GM21619 (cell line): ENCODE measurements around the gene RASL10A.

Experiments used
- ATAC-seq: cut with Tn5 transposase; IDR thresholded peaks from one replicate; pipeline ENCODE4 v1.9.1; 2021; ENCODE audit not compliant: unreplicated experiment

The RASL10A gene

DNA sequence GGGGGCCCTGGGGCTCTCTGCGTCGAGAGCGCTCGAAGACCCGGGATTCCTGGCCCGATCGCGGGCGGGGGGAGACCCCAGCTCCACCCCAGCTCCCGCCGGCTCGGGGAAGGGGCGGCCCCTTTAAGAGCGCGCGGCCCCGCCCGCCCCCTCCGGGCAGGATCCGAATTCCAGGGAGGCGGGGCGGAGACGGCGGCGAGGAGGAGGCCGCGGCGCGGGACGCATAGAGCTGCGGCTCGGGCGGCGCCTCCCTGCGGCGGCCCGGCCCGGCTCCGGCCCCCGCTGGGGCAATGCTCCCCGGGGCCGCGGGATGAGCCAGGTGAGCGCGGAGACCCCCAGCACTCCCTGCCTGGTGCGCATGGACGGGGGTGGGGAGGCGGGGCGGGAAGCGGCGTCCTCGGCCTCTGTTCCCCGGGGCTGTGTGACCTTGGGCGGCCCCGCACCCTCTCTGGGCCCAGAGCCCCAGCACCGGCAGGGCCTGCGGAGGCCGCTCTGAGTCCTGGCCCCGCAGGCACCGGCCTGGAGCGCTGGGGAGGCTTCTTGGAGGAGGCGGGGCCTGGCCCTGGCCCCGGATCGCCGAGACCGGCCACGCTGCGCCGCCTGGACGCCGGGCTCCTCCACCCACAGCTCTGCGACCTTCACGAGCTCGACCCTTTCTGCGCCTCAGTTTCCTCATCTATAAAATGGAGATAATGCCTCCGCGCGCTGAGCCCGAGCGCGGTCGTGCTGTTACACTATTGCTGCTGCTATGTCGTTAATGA is 8.5 kb downstream of the RASL10A start:
- no peak for ATAC-seq

DNA sequence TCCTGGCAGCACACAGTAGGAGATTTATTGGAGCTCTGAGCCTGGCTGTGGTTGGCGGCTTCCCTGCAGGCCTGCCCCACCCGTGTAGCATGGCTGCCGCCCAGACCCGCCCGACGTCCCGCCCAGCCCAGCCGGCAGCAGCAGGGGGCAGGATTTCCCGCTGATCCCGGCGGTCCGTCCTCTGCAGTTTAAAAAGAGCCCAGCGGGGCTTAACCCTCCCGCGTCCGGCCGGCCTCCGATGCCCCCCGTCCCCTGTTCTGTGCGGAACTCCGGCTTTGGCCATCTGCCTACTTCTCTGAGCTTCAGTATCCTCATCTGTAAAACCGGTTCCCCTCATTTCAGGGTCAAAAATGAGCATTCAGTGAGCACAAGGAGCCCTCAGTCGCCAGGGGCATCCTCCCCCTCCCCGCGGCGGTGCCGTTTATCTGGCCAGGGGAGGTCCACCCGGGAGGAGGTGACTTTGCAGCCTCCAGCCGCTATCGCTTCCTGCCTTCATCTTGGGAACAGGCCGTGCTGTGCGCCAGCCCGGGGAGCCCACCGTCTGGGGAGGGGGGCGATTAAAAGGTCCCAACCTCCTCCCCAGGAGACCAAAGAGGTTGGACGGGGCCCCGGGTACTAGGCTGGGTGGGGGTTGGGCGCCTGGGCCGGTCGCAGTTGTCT is 9.2 kb downstream of the RASL10A start, which contains the start of gene GAS2L1:
Gene GAS2L1 (plus strand): TSS at position 476 of the 660 bp plus-strand sequence. CDS start 1,456 bp downstream, outside the sequence.
- no peak for ATAC-seq

DNA sequence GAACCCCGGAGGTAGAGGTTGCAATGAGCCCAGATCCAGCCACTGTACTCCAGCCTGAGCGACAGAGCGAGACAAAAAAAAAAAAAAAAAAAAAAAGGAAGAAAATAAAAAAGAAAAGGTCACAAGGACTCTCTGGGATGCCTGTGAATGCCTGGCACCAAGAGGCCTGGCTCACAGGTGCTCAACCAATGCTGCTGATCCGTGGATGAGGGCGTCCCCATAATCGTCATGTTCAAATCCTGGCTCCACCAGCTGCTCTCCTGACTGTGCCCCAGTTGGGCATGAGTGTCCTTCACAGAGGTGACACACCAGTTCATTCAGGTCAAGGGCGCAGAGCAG is 9.7 kb downstream of the RASL10A start:
- no peak for ATAC-seq

DNA sequence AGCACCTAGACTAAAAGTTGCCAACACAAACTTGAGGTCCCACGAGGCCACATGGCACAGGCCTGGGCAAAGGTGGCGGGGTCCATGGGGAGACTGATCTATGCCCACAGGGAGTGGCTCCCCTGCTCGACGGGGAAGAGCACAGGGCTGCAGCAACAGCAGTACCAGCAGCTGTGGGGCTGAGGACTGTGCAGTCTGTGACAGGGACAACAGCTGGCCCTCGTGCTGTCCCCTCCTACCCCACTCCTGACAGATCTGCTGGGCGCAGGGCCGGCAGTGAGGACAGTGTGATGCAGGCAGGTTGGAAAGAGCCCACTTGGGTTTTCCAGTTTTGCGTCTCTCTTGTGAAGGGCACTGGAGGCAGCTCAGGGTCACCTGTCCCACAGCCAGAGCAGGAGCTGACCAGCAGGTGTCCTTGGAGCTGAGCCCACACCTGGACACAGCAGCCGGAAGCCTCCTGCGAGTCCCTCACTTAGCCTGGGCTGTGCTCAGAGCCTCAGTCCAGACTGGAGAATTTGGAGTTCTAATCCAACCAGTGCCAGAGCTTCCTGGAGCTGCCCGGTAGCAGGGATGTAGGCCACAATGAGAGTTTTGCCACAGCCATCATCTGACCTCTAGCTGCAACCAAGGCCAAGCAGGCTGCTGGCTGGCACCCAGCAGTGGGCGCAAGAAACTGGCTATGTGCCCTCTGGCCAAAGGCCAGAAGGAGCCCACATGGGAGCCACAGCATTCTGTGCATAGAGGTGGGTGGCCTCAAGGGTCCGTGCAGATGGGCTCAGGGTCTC is 12.6 kb downstream of the RASL10A start:
- no peak for ATAC-seq

DNA sequence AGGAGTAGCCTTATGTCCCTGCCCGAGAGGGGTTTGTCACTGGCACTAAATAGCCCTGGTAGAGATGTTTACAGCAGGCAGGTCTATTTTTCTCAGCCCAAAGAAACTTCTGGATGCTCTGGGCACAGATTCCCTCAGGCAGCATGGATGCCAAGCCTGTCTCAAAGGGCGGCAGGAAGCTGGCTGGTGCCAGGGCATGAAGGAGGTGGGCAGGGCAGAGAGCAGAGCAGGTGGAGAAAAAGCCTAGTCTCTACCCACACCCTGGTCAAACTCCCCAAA is 13.2 kb downstream of the RASL10A start:
- no peak for ATAC-seq

DNA sequence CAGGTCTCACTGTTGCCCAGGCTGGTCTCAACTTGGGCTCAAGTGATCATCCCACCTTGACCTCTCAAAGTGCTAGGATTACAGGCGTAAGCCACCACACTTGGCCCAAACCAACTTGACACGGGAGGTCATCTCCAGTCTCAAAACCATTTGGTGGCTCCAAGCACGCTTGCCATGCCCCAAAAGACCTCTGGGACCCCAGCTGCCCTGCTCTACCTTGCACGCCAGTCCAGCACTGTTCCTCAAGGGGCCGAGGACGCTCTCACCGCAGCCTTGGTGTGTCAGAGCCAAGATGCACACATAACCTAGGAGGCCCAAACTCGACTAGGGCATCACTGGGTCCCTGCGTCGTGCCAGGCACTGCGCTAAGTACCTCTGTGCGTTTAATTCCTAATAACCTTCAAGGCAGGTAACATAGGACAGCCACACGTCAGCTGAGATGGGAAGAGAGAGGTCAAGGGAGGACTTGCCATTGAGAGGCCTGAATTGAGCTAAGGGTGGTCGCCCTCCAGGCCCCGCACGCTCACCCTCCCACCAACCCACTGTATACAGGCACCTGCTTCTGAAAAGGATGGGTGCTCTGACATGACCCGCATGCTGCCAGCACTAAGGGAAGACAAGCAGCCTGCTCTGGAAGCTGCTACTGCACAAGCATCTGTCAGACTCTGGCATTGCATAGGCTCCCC is 13.6 kb downstream of the RASL10A start:
- no peak for ATAC-seq

DNA sequence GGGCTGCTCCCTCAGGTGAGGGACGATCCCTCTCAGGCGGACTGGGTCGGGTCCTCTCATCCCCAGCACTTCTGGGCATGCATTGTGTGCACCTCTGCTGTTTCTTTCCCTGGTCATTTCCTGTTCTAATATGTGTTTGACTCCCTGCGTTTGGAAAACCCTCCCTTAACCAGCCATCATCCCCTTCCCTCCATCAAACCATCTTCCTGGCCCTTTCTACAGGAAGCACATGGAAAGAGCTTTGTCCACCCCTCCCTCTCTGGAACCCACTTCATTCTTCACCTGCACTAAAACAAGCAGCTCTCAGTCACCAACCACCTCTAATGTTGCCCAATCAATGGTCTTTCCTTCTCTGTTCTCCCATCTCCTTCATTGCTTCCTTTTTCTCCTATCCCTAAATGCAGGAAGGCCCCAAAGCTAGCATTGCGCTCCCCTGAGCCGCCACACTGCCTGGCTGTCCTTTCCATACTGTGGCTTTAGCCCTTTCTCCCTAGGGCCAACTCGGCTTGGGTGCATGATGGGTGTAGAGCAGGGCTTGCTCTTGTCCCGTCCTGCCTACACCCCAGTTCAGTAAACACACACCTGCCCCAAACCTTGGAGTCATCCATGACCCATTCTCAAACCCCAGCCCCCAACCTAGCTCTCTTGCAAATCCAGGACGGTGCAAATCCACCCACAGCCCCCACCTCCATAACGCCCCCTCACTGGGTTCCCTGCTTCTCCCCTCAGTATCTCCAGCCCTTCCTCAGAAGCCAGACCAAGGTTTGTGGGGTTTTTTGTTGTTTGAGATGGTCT is 14.5 kb downstream of the RASL10A start:
- ATAC-seq = no peak

DNA sequence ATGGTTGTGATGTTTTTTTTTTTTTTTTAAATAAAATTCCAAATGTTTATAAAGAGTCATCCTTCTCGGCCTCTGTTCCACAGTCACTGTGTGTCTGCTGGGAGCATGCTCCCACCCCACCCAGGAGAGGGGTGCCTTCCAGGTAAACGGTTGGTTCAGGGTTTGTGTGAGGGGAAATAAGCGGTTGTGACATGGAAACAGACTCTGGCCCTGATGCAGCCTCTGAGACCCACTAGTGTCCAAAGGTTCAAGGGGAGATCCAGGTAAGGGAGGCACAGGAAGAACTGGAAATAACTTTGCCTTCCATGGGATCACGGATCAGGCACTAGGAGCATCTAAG is 15.1 kb downstream of the RASL10A start:
- ATAC-seq = no peak

DNA sequence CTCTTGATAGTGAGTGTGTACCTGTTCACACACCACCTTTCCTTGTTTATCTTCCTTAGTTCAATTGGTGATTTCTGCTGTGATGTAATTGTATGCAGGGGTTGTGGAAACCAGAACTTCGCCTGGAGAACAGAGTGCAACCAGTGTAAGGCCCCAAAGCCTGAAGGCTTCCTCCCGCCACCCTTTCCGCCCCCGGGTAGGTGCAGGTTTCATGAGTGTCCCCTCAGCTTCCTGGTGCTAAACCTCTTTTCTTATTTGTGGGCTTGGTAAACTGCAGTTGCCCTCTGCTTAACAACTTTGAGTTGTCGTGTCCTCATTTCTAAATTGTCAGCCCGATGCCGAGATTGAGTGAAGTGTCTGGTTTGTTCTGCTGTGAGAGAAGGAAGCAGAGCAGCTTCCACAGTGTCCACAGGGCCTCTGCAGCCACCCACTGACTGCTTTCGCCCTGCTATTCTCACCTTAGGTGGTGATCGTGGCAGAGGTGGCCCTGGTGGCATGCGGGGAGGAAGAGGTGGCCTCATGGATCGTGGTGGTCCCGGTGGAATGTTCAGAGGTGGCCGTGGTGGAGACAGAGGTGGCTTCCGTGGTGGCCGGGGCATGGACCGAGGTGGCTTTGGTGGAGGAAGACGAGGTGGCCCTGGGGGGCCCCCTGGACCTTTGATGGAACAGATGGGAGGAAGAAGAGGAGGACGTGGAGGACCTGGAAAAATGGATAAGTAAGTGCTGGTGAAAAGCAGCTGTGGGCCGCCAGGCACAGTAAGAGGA is 16.2 kb downstream of the RASL10A start:
- no peak for ATAC-seq

DNA sequence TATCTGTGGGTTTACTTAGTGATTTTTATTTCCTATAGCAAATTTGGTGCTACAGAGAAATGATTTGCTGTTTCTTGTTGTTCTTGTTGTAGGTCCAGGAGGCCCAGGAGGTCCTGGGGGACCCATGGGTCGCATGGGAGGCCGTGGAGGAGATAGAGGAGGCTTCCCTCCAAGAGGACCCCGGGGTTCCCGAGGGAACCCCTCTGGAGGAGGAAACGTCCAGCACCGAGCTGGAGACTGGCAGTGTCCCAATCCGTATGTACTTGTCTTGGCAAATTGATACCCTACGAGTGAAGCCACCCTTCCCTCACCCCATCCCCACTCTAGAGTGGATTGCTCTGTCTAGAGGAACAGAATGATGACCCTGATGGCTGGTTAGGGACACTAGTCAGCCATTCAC is 16.9 kb downstream of the RASL10A start:
- no peak for ATAC-seq

DNA sequence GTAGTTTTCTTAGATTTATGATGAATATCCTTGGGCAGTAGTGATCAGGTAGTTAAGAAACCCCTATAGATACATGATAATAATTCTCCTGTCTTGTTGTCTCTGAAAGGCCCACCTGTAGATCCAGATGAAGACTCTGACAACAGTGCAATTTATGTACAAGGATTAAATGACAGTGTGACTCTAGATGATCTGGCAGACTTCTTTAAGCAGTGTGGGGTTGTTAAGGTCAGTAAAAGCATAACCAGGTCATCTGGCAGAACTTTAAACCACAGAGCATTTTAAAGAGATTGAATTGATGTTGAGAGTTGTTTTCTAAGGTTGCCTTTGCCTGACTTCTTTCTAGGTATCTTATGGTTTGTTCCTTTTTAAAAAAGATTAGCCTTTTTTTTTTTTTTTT is 23.1 kb downstream of the RASL10A start:
- ATAC-seq = no peak

DNA sequence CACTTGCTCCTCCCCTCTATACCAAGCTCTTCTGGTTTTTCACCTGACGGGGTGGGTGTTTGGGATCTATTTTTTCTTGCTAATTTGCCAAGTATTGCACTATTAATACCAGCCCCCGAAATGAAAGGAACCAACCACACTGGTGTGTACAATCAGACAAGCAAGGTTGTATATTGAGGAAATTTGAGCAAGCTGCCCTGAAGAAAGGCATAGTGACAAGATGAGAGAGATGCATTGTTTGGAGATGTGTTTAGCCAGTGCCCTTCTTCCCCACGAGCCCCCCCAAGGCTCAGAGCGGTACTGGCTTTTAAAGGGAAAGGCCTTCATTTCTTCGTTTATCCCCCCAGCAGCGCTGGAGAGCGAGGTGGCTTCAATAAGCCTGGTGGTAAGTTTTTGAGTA is 24.3 kb downstream of the RASL10A start:
- no peak for ATAC-seq

DNA sequence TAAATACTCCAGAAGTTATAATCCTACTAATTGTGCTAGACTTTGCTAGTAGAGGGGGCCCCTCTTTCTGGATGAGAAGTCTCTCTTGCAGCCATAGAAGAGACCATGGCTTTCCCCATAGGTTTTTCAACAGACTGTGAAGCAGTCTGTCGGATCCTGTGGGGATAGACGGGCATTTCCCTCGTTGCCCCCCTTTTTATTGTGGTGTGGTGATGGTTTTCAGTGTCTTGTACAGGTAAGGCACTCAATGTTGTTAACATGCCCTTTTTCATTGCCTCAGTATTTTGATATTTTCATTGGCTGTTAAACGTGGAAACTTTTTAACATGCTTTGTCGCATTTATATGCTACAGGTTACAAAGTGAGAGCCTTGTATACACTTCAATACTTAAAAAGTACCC is 25.4 kb downstream of the RASL10A start:
- ATAC-seq = no peak

DNA sequence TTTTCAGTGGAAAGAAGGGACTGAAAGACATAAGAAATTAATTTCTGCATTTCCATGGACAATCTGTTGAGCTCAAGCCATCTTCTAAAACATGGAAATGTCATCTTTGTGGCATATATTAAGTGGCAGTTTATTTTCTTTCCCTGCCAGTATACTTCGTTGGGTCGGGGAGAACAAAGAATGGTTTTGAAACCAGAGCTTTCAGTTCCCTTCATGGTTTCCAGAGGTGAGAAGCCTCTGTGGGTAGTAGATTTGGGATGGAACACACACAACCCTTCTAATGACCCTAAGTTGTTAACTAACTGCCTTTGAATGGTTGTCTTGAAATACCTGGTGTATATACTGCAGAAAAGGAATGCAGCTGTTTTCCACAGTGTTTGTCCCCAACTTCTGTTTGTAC is 26.7 kb downstream of the RASL10A start:
- ATAC-seq = no peak

DNA sequence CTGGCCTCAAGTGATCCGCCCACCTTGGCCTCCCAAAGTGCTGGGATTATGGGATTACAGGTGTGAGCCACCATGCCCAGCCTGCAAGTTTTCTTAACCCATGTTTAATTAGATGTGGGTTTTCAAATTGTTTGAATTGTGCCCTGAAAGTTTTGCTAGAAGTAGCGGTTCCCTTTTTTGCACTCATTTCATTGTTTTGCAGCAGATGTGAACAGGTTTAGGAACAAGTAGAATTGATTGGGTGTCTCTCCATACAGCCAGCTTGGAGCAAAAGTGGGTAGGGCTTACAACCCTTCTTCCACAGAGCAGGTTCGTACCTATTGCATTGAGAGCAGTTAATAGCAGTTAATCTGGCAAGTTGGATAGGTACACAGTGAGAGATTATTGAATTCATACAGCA is 31.3 kb downstream of the RASL10A start:
- ATAC-seq = no peak

DNA sequence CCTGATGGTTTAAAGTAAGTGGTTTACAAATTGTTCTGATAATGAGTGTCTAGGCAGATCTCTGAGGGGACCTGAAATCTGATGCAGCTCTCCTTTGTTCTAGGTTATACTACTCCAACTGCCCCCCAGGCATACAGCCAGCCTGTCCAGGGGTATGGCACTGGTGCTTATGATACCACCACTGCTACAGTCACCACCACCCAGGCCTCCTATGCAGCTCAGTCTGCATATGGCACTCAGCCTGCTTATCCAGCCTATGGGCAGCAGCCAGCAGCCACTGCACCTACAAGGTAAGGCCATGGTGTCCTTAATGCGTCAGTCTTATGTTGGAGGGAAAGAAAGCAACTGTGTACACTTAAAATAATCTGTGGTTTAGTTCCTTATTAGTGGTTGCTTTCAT is 37.6 kb downstream of the RASL10A start:
- no peak for ATAC-seq

DNA sequence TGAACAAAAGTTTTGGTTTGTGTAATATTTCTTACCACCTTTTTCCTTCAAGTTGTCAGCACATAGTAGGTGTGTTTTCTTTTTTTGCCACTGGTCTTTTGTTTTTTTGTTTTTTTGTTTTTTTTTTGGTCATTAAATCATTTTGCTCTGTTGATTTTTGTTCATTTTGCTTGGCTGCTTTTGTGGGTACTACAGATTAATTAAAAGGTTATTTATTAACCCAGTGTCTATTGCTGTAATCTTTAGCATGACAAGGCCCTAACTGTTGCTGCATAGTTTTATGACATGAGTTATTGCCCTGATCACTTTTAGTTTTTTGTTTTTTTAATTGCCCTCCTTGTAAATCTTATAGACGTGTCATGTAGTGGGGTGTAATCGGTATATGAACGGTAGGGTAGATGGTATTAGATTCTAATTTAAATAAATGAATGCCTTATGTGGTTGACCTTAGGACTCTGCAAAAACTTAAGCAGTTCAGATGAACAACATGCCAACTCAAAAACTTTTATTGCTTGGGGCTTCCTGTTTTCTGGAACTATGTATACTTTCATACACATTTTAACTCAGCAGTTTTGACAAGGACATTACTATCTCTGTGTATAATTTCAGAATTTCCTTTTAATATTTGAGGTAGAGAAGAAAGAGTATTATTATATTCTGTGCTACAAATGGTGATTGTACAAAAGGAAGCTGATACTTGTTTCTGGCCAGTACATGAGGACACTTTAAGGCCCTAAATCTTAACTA is 39.5 kb downstream of the RASL10A start:
- ATAC-seq = no peak

DNA sequence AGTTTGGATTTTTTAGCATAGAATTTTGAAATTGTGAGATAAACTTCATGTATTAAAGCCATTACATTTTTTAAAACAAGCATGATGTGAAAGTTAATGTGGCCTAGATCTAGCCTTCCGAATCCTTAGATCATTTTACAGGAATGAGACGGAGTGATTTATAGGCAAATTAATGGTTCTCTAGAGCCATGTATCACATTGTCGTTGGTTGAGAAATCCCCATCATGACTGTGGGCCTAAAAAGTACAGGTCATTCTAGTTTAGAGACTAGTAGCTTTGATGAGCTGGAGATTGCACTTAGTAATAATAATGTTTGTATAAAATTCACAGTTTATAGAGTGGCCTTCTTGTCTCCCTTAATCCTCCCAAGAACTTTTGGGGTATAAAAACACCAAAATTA is 40.3 kb downstream of the RASL10A start:
- no peak for ATAC-seq

DNA sequence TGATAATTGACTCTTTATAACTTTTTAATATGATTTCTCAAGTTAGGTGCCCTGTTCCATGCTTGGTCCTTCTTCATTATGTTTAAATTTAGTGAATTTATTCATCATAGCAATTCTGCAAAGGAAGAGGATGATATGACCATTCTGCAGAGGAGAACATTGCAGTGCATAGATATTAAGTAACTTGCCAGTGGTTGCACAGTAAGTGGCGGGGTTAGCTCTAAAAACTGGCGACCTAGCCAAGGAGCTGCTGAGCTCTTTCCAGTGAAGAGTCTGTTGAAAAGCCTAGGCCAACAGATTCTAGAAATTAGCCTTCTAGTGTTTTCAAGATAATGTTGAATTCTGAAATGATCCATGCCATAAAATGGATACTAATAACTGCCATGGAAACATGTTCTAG is 42.9 kb downstream of the RASL10A start:
- no peak for ATAC-seq
